HepG2 (cell line): Measurements from ENCODE around the gene DENND4A. TPM values are rescaled to one million over a fixed set of nuclear protein-coding genes. Genes with fewer than 3 reads are reported as not detected.

Experiments
- CAMTA2 ChIP-seq: sonication (generic); formaldehyde crosslinking; IDR thresholded peaks from 2 replicates; pipeline ENCODE4 v1.4.0; 2020; ENCODE audit warnings: mild to moderate bottlenecking, missing genetic modification reagents, borderline replicate concordance
- CBFB ChIP-seq: sonication (generic); formaldehyde crosslinking; IDR thresholded peaks from 2 replicates; pipeline ENCODE4 v1.4.0; 2020; ENCODE audit warnings: missing genetic modification reagents
- EP300 ChIP-seq, 3 experiments: sonication (generic) in 1 of 3; formaldehyde crosslinking in 1 of 3; IDR thresholded peaks; 2 replicates each; pipeline versions ENCODE4 v1.5.1 to v1.6.1; 2011 to 2020; ENCODE audit warnings: low read depth in 2 of 3, low read length in 2 of 3, borderline replicate concordance in 1 of 3, improper control_type of control experiment in 1 of 3, mild to moderate bottlenecking in 1 of 3, missing genetic modification reagents in 1 of 3, moderate library complexity in 1 of 3
- FOXM1 ChIP-seq: sonication (generic); formaldehyde crosslinking; IDR thresholded peaks from 2 replicates; pipeline ENCODE4 v1.5.0; 2020; ENCODE audit warnings: missing genetic modification reagents
- KDM6A ChIP-seq: IDR thresholded peaks from 2 replicates; pipeline ENCODE4 v1.6.1; 2016; ENCODE audit warnings: low read depth
- NR2C2 ChIP-seq: sonication (generic); formaldehyde crosslinking; IDR thresholded peaks from 2 replicates; pipeline ENCODE4 v1.4.0; 2020; ENCODE audit warnings: missing genetic modification reagents, mild to moderate bottlenecking, moderate library complexity, borderline replicate concordance
- SP5 ChIP-seq: IDR thresholded peaks from 2 replicates; pipeline ENCODE4 v1.6.1; 2016; ENCODE audit warnings: low read depth, borderline replicate concordance
- TP53 ChIP-seq: sonication (generic); formaldehyde crosslinking; conservative IDR thresholded peaks from 2 replicates; pipeline ENCODE4 v1.4.0; 2020; ENCODE audit warnings: missing genetic modification reagents
- ZBTB3 ChIP-seq: sonication (generic); formaldehyde crosslinking; IDR thresholded peaks from 2 replicates; pipeline ENCODE4 v1.4.0; 2020; ENCODE audit warnings: low read depth, mild to moderate bottlenecking, moderate library complexity, missing genetic modification reagents, borderline replicate concordance
- ZNF160 ChIP-seq: sonication (generic); formaldehyde crosslinking; IDR thresholded peaks from 2 replicates; pipeline ENCODE4 v1.8.0; 2022; ENCODE audit warnings: mild to moderate bottlenecking, inconsistent platforms, missing genetic modification reagents
- ZNF343 ChIP-seq: sonication (generic); formaldehyde crosslinking; IDR thresholded peaks from 2 replicates; pipeline ENCODE4 v1.4.0; 2020; ENCODE audit warnings: mild to moderate bottlenecking, missing genetic modification reagents
- polyA plus RNA-seq, 8 experiments: library from polyadenylated mRNA; depleted of rRNA in 3 of 8; stranded (reverse) in 7 of 8; unstranded in 1 of 8; fragments of >200 nt; fragmentation: Illumina TruSeq in 4 of 8; extraction: Trizol in 4 of 8; gene quantifications; 2 replicates each; pipeline versions ENCODE4 v1.2.1 to v1.2.3, GENCODE V29; 2011 to 2016; ENCODE audit warnings: low read depth in 4 of 8, missing spikeins in 1 of 8, mixed read lengths in 1 of 8; ENCODE audit not compliant: insufficient read depth in 1 of 8
- total RNA-seq, 5 experiments: library from RNA; depleted of rRNA; stranded (reverse); fragments of >200 nt; fragmentation: Illumina TruSeq; extraction: Trizol; gene quantifications; 2 replicates each; pipeline ENCODE4 v1.2.3, GENCODE V29; 2016; ENCODE audit warnings: low read depth in 1 of 5
- TF ChIP-seq, protein P1 (sequence below): sonication (generic); formaldehyde crosslinking; IDR thresholded peaks from 2 replicates; pipeline ENCODE4 v1.8.0; 2022; ENCODE audit warnings: missing genetic modification reagents, mild to moderate bottlenecking, moderate library complexity, borderline replicate concordance
- TF ChIP-seq, protein P2 (sequence below): sonication (generic); formaldehyde crosslinking; IDR thresholded peaks from 2 replicates; pipeline ENCODE4 v1.4.0; 2020; ENCODE audit warnings: missing genetic modification reagents
- TF ChIP-seq, protein P3 (sequence below): sonication (generic); formaldehyde crosslinking; IDR thresholded peaks from 2 replicates; pipeline ENCODE4 v1.5.0; 2020; ENCODE audit warnings: mild to moderate bottlenecking, missing genetic modification reagents
- TF ChIP-seq, protein P4 (sequence below), 2 experiments: sonication (generic) in 1 of 2; formaldehyde crosslinking in 1 of 2; IDR thresholded peaks; 2 replicates each; pipeline versions ENCODE4 v1.4.0 to v1.6.1; 2016 to 2020; ENCODE audit warnings: borderline replicate concordance in 1 of 2, low read depth in 1 of 2, mild to moderate bottlenecking in 1 of 2, missing genetic modification reagents in 1 of 2

DENND4A gene
- total and polyA plus RNA-seq, 2 of the 13 experiments (the other 11 are each of a cell fraction or from before 2014, with no cell fraction given), result 13.2 to 18.6 TPM

DNA sequence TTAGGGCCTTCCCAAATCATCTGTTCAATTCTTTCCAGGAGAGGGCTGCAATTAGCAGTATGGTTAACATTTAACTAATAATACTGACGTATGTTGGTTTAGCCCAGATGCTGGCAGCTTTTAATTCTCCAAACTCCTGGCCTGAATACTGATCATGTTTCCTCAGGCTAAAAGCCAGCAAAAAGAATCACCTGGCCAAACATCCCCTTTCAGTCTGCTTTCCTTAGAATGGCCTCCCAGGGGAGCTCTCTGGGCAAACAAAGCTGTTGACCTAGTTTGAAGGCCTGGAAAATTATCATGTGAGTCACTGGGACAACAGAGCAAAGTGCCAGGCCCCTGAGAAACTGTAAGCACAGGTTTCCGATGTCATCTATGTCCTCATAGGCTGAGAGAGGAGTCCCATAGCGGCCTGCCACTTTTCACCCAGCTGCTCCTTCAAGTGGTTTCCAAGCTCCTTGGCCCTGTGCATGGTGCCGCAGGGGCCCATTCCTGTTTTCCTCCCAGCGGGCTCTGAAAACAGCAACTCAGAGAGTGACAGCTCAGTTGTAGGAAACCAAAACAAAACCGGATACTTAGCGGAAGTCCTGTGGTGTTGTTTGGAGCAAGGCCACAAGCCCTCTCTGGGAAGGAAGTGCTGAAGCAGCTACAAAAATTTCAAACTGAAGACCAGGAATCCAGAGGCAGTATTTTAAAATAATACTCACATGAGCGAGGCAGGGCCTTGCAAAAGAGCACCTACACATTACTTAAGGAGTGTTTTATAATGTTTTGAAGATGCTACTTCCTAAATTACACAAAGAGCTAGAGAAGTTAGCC, 40.7 kb upstream of the DENND4A start (continued):
- TF ChIP-seq, protein P1, sequence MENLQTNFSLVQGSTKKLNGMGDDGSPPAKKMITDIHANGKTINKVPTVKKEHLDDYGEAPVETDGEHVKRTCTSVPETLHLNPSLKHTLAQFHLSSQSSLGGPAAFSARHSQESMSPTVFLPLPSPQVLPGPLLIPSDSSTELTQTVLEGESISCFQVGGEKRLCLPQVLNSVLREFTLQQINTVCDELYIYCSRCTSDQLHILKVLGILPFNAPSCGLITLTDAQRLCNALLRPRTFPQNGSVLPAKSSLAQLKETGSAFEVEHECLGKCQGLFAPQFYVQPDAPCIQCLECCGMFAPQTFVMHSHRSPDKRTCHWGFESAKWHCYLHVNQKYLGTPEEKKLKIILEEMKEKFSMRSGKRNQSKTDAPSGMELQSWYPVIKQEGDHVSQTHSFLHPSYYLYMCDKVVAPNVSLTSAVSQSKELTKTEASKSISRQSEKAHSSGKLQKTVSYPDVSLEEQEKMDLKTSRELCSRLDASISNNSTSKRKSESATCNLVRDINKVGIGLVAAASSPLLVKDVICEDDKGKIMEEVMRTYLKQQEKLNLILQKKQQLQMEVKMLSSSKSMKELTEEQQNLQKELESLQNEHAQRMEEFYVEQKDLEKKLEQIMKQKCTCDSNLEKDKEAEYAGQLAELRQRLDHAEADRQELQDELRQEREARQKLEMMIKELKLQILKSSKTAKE (CRISPR knock-in tag), result no peak; the same call in 1 of the 2 replicates
- TF ChIP-seq CBFB (CRISPR knock-in tag), result no peak
- no peak for TF ChIP-seq FOXM1 (CRISPR knock-in tag)
- TF ChIP-seq, protein P2, sequence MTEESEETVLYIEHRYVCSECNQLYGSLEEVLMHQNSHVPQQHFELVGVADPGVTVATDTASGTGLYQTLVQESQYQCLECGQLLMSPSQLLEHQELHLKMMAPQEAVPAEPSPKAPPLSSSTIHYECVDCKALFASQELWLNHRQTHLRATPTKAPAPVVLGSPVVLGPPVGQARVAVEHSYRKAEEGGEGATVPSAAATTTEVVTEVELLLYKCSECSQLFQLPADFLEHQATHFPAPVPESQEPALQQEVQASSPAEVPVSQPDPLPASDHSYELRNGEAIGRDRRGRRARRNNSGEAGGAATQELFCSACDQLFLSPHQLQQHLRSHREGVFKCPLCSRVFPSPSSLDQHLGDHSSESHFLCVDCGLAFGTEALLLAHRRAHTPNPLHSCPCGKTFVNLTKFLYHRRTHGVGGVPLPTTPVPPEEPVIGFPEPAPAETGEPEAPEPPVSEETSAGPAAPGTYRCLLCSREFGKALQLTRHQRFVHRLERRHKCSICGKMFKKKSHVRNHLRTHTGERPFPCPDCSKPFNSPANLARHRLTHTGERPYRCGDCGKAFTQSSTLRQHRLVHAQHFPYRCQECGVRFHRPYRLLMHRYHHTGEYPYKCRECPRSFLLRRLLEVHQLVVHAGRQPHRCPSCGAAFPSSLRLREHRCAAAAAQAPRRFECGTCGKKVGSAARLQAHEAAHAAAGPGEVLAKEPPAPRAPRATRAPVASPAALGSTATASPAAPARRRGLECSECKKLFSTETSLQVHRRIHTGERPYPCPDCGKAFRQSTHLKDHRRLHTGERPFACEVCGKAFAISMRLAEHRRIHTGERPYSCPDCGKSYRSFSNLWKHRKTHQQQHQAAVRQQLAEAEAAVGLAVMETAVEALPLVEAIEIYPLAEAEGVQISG (CRISPR knock-in tag), result peak; percentile 80
- TF ChIP-seq ZNF343, result peak; percentile 91
- TF ChIP-seq EP300 (IDR thresholded peaks at IDR 0.05; ENCODE audit: low read depth in 2 of 2, low read length in 2 of 2), result peak; percentile 88 to 98
- TF ChIP-seq EP300 (CRISPR knock-in tag; IDR thresholded peaks at IDR 0.05; ENCODE audit: borderline replicate concordance), result peak; percentile 91
- TF ChIP-seq, protein P3, sequence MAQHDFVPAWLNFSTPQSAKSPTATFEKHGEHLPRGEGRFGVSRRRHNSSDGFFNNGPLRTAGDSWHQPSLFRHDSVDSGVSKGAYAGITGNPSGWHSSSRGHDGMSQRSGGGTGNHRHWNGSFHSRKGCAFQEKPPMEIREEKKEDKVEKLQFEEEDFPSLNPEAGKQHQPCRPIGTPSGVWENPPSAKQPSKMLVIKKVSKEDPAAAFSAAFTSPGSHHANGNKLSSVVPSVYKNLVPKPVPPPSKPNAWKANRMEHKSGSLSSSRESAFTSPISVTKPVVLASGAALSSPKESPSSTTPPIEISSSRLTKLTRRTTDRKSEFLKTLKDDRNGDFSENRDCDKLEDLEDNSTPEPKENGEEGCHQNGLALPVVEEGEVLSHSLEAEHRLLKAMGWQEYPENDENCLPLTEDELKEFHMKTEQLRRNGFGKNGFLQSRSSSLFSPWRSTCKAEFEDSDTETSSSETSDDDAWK (CRISPR knock-in tag), result no peak
- TF ChIP-seq ZBTB3, result 0 out of 2 replicates have a peak, but pooled peaks have one; percentile 68
- TF ChIP-seq ZNF160, result no peak; the same call in 1 of the 2 replicates
- TF ChIP-seq KDM6A (CRISPR knock-in tag), result peak; percentile 86
- TF ChIP-seq TP53, result peak; percentile 76; the same call in 1 of the 2 replicates
- no peak for TF ChIP-seq SP5
- no peak for TF ChIP-seq CAMTA2 (CRISPR knock-in tag)
- TF ChIP-seq, protein P4, sequence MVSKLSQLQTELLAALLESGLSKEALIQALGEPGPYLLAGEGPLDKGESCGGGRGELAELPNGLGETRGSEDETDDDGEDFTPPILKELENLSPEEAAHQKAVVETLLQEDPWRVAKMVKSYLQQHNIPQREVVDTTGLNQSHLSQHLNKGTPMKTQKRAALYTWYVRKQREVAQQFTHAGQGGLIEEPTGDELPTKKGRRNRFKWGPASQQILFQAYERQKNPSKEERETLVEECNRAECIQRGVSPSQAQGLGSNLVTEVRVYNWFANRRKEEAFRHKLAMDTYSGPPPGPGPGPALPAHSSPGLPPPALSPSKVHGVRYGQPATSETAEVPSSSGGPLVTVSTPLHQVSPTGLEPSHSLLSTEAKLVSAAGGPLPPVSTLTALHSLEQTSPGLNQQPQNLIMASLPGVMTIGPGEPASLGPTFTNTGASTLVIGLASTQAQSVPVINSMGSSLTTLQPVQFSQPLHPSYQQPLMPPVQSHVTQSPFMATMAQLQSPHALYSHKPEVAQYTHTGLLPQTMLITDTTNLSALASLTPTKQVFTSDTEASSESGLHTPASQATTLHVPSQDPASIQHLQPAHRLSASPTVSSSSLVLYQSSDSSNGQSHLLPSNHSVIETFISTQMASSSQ (IDR thresholded peaks at IDR 0.05; ENCODE audit: low read depth), result peak; percentile 87
- TF ChIP-seq, protein P4 (CRISPR knock-in tag; IDR thresholded peaks at IDR 0.05; ENCODE audit: borderline replicate concordance), result peak; percentile 94
- TF ChIP-seq NR2C2 (CRISPR knock-in tag), result peak; percentile 59; the same call in 1 of the 2 replicates
